Measurements from ENCODE around the gene ZNF333.

ZNF333 gene

GRCh38 chr19:14782626-14783409 is 93.0 kb downstream of the ZNF333 start:
- Histone ChIP-seq H3K36me3 (ENCODE audit: insufficient read depth, insufficient read length, low read length) (no peaks in the 10 kb centered on the region), H3K9ac (ENCODE audit: insufficient read length, low read depth) (no peak overlapping the region), H3K27me3 (ENCODE audit: insufficient read depth, insufficient read length) (no peaks in the 10 kb centered on the region), H3K4me1 (ENCODE audit: insufficient read depth, insufficient read length) (peaks cover 6% of the 10 kb centered on the region), H3K4me3 (ENCODE audit: insufficient read length, low read depth) (no peak overlapping the region), H3K9me3 (ENCODE audit: insufficient read depth, low read length) (no peaks in the 10 kb centered on the region)
- TF ChIP-seq SUZ12 (IDR thresholded peaks at IDR 0.05; ENCODE audit: extremely low read depth, insufficient read depth, insufficient read length) = no peak
- TF ChIP-seq YY1 (IDR thresholded peaks at IDR 0.05; ENCODE audit: insufficient read depth, insufficient read length) = no peak
- no peak for TF ChIP-seq ZNF274 (IDR thresholded peaks at IDR 0.05; ENCODE audit: low read depth, low read length)
- DNase-seq (ENCODE audit: low read depth, low spot score) = no peak
